ENCODE results near the gene SYTL3.

DNA sequence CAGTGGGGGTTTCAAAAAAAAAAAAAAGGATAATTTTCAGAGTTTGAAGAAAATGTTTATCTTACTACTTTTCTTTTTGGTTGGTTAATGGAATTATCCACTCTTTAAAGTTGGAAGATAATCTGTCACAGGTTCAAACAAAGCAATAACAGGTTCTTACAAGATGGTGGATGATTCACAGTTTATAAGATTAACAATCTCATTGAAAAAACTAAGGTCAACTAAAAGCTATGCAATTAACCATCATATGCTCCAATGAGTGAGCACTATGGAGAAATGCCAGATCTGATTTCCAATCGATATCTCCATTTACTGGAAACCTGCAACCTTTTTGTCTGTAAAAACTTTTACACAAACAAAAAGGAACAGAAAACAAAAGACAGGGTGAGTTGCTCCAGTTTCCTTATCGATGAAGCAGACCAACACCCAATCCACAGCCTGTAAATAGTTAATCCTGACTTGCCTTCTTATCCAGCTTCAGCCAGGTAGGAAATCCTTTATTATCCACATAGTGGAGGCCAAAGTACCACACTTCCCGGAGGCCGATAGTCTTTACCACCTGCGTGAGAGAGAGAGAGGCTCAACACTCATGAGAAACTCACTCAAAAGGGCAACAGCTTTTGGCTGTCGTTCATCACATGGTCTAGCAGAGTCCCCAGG lies 136.9 kb downstream of the SYTL3 start:
- TF ChIP-seq, protein P1, sequence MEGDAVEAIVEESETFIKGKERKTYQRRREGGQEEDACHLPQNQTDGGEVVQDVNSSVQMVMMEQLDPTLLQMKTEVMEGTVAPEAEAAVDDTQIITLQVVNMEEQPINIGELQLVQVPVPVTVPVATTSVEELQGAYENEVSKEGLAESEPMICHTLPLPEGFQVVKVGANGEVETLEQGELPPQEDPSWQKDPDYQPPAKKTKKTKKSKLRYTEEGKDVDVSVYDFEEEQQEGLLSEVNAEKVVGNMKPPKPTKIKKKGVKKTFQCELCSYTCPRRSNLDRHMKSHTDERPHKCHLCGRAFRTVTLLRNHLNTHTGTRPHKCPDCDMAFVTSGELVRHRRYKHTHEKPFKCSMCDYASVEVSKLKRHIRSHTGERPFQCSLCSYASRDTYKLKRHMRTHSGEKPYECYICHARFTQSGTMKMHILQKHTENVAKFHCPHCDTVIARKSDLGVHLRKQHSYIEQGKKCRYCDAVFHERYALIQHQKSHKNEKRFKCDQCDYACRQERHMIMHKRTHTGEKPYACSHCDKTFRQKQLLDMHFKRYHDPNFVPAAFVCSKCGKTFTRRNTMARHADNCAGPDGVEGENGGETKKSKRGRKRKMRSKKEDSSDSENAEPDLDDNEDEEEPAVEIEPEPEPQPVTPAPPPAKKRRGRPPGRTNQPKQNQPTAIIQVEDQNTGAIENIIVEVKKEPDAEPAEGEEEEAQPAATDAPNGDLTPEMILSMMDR (IDR thresholded peaks at IDR 0.05) = no peak
- no peak for TF ChIP-seq POLR2A (IDR thresholded peaks at IDR 0.05)
